Chondrocyte (in vitro differentiated cells): ENCODE measurements around the gene MYH11. TPM values are rescaled to one million over a fixed set of nuclear protein-coding genes. Genes with fewer than 3 reads are reported as not detected.
"Not testable (repeated sequence)": the region's sequence is repeated elsewhere in the genome, so short reads cannot be mapped to it uniquely, and the experiment has no call there.

Experiments used
- DNase-seq: peaks from one replicate; pipeline ENCODE4 v3.0.0; 2021; ENCODE audit warnings: mixed read lengths, low spot score
- H3K27ac Mint-ChIP-seq: one replicate; pipeline ENCODE4 v1.8.0; 2021; ENCODE audit warnings: mild to moderate bottlenecking, moderate library complexity, mixed read lengths; ENCODE audit not compliant: unreplicated experiment
- H3K27me3 Mint-ChIP-seq: 2 replicates; pipeline ENCODE4 v1.8.0; 2021; ENCODE audit warnings: low read depth, mixed read lengths
- H3K36me3 Mint-ChIP-seq: 2 replicates; pipeline ENCODE4 v1.8.0; 2021; ENCODE audit warnings: low read depth, mixed read lengths
- H3K4me1 Mint-ChIP-seq: 2 replicates; pipeline ENCODE4 v1.8.0; 2021; ENCODE audit warnings: low read depth, mild to moderate bottlenecking, mixed read lengths
- H3K4me3 Mint-ChIP-seq: one replicate; pipeline ENCODE4 v1.8.0; 2021; ENCODE audit warnings: mild to moderate bottlenecking, moderate library complexity, mixed read lengths; ENCODE audit not compliant: unreplicated experiment
- H3K9me3 Mint-ChIP-seq: 2 replicates; pipeline ENCODE4 v1.8.0; 2021; ENCODE audit warnings: low read depth, mixed read lengths
- total RNA-seq: library from RNA; stranded (reverse); gene quantifications from 3 replicates; pipeline ENCODE4 v1.2.1, GENCODE V29; 2021
- TF ChIP-seq, protein P1 (sequence below): fragments of 200-600 bp; sonication (generic); IDR thresholded peaks from 2 replicates; pipeline ENCODE4 v1.5.0; 2021; ENCODE audit warnings: antibody characterized with exemption, mild to moderate bottlenecking, moderate library complexity

The MYH11 gene
- total RNA-seq, 1 donor from 2014 or later = 58.3 TPM

DNA sequence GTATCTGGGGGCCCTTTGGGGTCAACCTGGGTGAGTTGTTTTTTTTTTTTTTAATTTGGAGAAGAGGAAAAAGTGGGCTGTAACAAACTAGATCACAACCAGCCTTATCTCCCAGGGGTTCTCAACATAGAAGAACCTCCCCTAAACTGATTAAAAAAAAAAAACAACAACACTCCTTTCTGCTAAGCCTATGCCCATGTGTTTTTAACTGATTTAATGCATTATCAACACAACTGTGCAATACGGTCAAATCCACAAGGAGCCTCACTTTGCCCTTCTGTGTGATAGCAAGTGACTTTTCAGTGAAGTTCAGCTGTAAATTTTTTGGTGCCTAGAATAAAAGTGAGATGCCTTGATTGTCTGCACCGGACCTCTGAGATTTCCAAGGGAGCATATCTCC lies 646 bp downstream of the MYH11 start:
- H3K4me1 Mint-ChIP-seq = peaks cover 16% of the 10 kb centered on the region
- peaks cover 3% of the 10 kb centered on the region for H3K27me3 Mint-ChIP-seq
- DNase-seq = no peak
- H3K4me3 Mint-ChIP-seq = peak overlapping the region; percentile 89
- H3K36me3 Mint-ChIP-seq = no peaks in the 10 kb centered on the region
- H3K9me3 Mint-ChIP-seq = no peaks in the 10 kb centered on the region
- TF ChIP-seq, protein P1, sequence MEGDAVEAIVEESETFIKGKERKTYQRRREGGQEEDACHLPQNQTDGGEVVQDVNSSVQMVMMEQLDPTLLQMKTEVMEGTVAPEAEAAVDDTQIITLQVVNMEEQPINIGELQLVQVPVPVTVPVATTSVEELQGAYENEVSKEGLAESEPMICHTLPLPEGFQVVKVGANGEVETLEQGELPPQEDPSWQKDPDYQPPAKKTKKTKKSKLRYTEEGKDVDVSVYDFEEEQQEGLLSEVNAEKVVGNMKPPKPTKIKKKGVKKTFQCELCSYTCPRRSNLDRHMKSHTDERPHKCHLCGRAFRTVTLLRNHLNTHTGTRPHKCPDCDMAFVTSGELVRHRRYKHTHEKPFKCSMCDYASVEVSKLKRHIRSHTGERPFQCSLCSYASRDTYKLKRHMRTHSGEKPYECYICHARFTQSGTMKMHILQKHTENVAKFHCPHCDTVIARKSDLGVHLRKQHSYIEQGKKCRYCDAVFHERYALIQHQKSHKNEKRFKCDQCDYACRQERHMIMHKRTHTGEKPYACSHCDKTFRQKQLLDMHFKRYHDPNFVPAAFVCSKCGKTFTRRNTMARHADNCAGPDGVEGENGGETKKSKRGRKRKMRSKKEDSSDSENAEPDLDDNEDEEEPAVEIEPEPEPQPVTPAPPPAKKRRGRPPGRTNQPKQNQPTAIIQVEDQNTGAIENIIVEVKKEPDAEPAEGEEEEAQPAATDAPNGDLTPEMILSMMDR = no peak
- no peak overlapping the region for H3K27ac Mint-ChIP-seq

- Mint-ChIP-seq H3K4me3 (peak overlapping the region; percentile 89), H3K27me3 (peaks cover 3% of the 10 kb centered on the region), H3K4me1 (peaks cover 16% of the 10 kb centered on the region), H3K36me3 (no peaks in the 10 kb centered on the region), H3K27ac (no peak overlapping the region), H3K9me3 (no peaks in the 10 kb centered on the region)
- no peak for DNase-seq
- TF ChIP-seq, protein P1 = no peak
These were observed 1.2 kb downstream of the MYH11 start for GRCh38 chr16:15855704-15856003.

- Mint-ChIP-seq H3K4me3 (peak overlapping the region; percentile 89), H3K27me3 (peaks cover 3% of the 10 kb centered on the region), H3K27ac (no peak overlapping the region), H3K9me3 (no peaks in the 10 kb centered on the region), H3K4me1 (peaks cover 16% of the 10 kb centered on the region), H3K36me3 (no peaks in the 10 kb centered on the region)
- DNase-seq = no peak
- TF ChIP-seq, protein P1 = no peak
These were observed 1.7 kb downstream of the MYH11 start for GRCh38 chr16:15854906-15855703.

- H3K27ac Mint-ChIP-seq = no peak overlapping the region
- H3K27me3 Mint-ChIP-seq = peaks cover 3% of the 10 kb centered on the region
- H3K4me1 Mint-ChIP-seq = peaks cover 16% of the 10 kb centered on the region
- H3K36me3 Mint-ChIP-seq = no peaks in the 10 kb centered on the region
- no peak overlapping the region for H3K4me3 Mint-ChIP-seq
- H3K9me3 Mint-ChIP-seq = no peaks in the 10 kb centered on the region
- TF ChIP-seq, protein P1 = no peak
- no peak for DNase-seq
These were observed 2.8 kb downstream of the MYH11 start for GRCh38 chr16:15854061-15854460.

DNA sequence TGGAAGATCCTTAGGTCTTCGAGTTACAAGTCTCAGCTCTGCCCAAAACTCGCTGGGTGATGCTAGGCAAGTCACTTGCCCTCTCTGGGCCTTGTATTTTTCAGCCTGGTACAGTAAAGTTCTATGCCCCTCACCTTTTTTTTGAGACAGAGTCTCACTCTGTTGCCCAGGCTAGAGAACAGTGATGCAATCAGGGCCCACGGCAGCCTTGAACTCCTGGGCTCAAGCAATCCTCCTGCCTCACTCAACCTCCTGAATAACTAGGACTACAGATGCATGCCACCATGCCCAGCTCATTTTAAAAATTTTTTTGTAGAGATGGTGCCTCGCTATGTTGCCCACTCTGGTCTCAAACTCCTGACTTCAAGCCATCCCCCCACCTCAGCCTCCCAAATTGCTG lies 3.8 kb downstream of the MYH11 start:
- Mint-ChIP-seq H3K27me3 (peaks cover 9% of the 10 kb centered on the region), H3K9me3 (no peaks in the 10 kb centered on the region), H3K27ac (no peak overlapping the region), H3K4me3 (no peak overlapping the region), H3K36me3 (peaks cover 2% of the 10 kb centered on the region), H3K4me1 (peaks cover 15% of the 10 kb centered on the region)
- DNase-seq = no peak
- TF ChIP-seq, protein P1 = no peak

- H3K27me3 Mint-ChIP-seq = peaks cover 19% of the 10 kb centered on the region
- DNase-seq, H3K36me3 Mint-ChIP-seq, H3K9me3 Mint-ChIP-seq, H3K4me1 Mint-ChIP-seq, H3K27ac Mint-ChIP-seq, H3K4me3 Mint-ChIP-seq: not testable (repeated sequence)
These were observed 6.3 kb downstream of the MYH11 start for GRCh38 chr16:15850555-15850954.
